ENCODE measurements around the gene GALE.
"Not testable (repeated sequence)": the region's sequence is repeated elsewhere in the genome, so short reads cannot be mapped to it uniquely, and the experiment has no call there.

GALE gene

GRCh38 chr1:23800400-23801337, at the start of gene GALE:
Gene GALE, minus strand, starts transcription at chr1:23800754. Its CDS starts 1,747 bp downstream, at chr1:23799007.
- Histone ChIP-seq H3K4me3 (peak within 1 kb of the TSS; percentile 88), H3K9me3 (no peaks in the 10 kb centered on the region), H3K4me1 (peaks cover 8% of the 10 kb centered on the region; the same call in 1 of the 2 replicates), H3K27me3 (ENCODE audit: low read depth) (no peaks in the 10 kb centered on the region), H3K36me3 (replicated peaks) (peaks cover 11% of the 10 kb centered on the region)
- in situ Hi-C loops (cut with MboI; ENCODE audit: low sequenced_read_pairs) = no loop called here
- DNase-seq (ENCODE audit: low spot score in 2 of 2) = peak; percentile 88 to 98

GRCh38 chr1:23848673-23849616, 48.4 kb upstream of the GALE start:
- Histone ChIP-seq H3K4me1 (no peaks in the 10 kb centered on the region), H3K9me3 (no peaks in the 10 kb centered on the region), H3K4me3 (no peak overlapping the region), H3K36me3 (replicated peaks) (peaks cover 8% of the 10 kb centered on the region; the same call in 1 of the 2 replicates), H3K27me3 (ENCODE audit: low read depth) (no peaks in the 10 kb centered on the region)
- no peak for DNase-seq (ENCODE audit: low spot score in 2 of 2)
- in situ Hi-C loops (cut with MboI; ENCODE audit: low sequenced_read_pairs) = no loop called here

GRCh38 chr1:23847482-23848095, 47.0 kb upstream of the GALE start:
- in situ Hi-C loops (cut with MboI; ENCODE audit: low sequenced_read_pairs); H3K4me1 ChIP-seq; H3K9me3 ChIP-seq; DNase-seq (ENCODE audit: low spot score in 2 of 2); H3K27me3 ChIP-seq (ENCODE audit: low read depth); H3K4me3 ChIP-seq; H3K36me3 ChIP-seq (replicated peaks): not testable (repeated sequence)

- Histone ChIP-seq H3K36me3 (replicated peaks) (peaks cover 8% of the 10 kb centered on the region; the same call in 1 of the 2 replicates), H3K4me1 (no peaks in the 10 kb centered on the region), H3K27me3 (ENCODE audit: low read depth) (no peaks in the 10 kb centered on the region), H3K9me3 (no peaks in the 10 kb centered on the region), H3K4me3 (no peak overlapping the region)
- in situ Hi-C loops (cut with MboI; ENCODE audit: low sequenced_read_pairs) = no loop called here
- DNase-seq (ENCODE audit: low spot score in 2 of 2) = no peak
Observed at GRCh38 chr1:23845163-23845562, 44.6 kb upstream of the GALE start.

GRCh38 chr1:23843644-23844043, 43.1 kb upstream of the GALE start:
- Histone ChIP-seq H3K4me1 (peaks cover 2% of the 10 kb centered on the region; the same call in 1 of the 2 replicates), H3K4me3 (no peak overlapping the region), H3K27me3 (ENCODE audit: low read depth) (no peaks in the 10 kb centered on the region), H3K36me3 (replicated peaks) (peaks cover 8% of the 10 kb centered on the region; the same call in 1 of the 2 replicates), H3K9me3 (no peaks in the 10 kb centered on the region)
- no peak for DNase-seq (ENCODE audit: low spot score in 2 of 2)
- in situ Hi-C loops (cut with MboI; ENCODE audit: low sequenced_read_pairs) = no loop called here

- in situ Hi-C loops (cut with MboI; ENCODE audit: low sequenced_read_pairs) = no loop called here
- peak overlapping the region; percentile 10; the same call in 1 of the 2 replicates for H3K4me3 ChIP-seq
- H3K4me1 ChIP-seq = peaks cover 2% of the 10 kb centered on the region
- H3K9me3 ChIP-seq = no peaks in the 10 kb centered on the region
- DNase-seq (ENCODE audit: low spot score in 2 of 2) = peak; percentile 34 to 81
- peaks cover 9% of the 10 kb centered on the region for H3K27me3 ChIP-seq (ENCODE audit: low read depth)
- no peaks in the 10 kb centered on the region; the same call in 1 of the 2 replicates for H3K36me3 ChIP-seq (replicated peaks)
Observed at GRCh38 chr1:23838401-23838866, 37.9 kb upstream of the GALE start.

DNA sequence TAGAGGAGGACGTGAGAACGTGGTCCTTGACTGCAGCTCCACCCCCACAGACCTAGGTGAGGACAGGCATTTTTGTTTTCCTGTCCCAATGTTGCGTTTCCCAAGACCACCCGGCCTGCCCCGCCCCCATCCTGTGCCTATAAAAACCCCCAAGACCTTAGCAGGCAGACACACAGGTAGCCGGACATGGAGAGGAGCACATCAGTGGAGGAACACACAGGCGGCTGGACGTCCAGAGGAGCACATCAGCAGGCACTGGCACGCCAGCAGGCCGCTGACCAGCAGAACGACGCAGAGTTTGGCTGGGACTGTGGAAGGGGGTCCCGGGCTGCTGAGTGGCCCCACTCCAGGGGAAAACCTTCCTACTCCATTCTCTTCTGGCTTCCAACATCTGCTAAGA, 37.4 kb upstream of the GALE start:
- in situ Hi-C loops (cut with MboI; ENCODE audit: low sequenced_read_pairs) = no loop called here
- Histone ChIP-seq H3K36me3 (replicated peaks) (no peaks in the 10 kb centered on the region; the same call in 1 of the 2 replicates), H3K9me3 (no peaks in the 10 kb centered on the region), H3K4me1 (peaks cover 2% of the 10 kb centered on the region), H3K4me3 (no peak overlapping the region; the same call in 1 of the 2 replicates), H3K27me3 (ENCODE audit: low read depth) (peaks cover 9% of the 10 kb centered on the region)
- no peak for DNase-seq (ENCODE audit: low spot score in 2 of 2)

- H3K4me3 ChIP-seq = no peak overlapping the region
- in situ Hi-C loops (cut with MboI; ENCODE audit: low sequenced_read_pairs) = no loop called here
- H3K9me3 ChIP-seq = no peaks in the 10 kb centered on the region
- H3K4me1 ChIP-seq = peaks cover 2% of the 10 kb centered on the region
- peaks cover 9% of the 10 kb centered on the region for H3K27me3 ChIP-seq (ENCODE audit: low read depth)
- no peaks in the 10 kb centered on the region; the same call in 1 of the 2 replicates for H3K36me3 ChIP-seq (replicated peaks)
- no peak for DNase-seq (ENCODE audit: low spot score in 2 of 2)
Observed at GRCh38 chr1:23836037-23836436, 35.5 kb upstream of the GALE start.

GRCh38 chr1:23834156-23834555, 33.6 kb upstream of the GALE start:
- in situ Hi-C loops (cut with MboI; ENCODE audit: low sequenced_read_pairs); H3K36me3 ChIP-seq (replicated peaks): not testable (repeated sequence)

DNA sequence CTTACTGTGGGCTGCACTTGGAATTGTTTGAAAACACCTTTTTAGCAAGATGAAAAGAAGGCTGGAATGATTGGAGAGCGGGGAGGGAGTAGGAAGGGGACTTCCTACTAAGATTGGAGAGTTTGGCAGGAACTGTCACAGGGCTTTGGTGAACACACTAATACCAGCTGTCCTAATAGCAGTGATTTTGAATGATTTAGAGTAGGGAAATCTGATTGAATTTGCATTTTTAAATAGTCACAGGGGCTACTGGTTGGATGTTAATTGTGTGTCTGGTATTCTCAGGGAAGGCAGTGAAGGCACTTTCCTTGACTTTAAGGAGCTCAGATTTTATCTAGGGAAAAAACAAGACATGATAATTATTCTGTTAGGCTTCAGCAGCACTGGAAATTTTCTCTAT, 27.2 kb upstream of the GALE start:
- H3K4me3 ChIP-seq = no peak overlapping the region
- no peak for DNase-seq (ENCODE audit: low spot score in 2 of 2)
- no peaks in the 10 kb centered on the region for H3K27me3 ChIP-seq (ENCODE audit: low read depth)
- H3K9me3 ChIP-seq = no peaks in the 10 kb centered on the region
- in situ Hi-C loops (cut with MboI; ENCODE audit: low sequenced_read_pairs) = no loop called here
- H3K4me1 ChIP-seq = peaks cover 4% of the 10 kb centered on the region; the same call in 1 of the 2 replicates
- H3K36me3 ChIP-seq (replicated peaks) = no peaks in the 10 kb centered on the region

More at GRCh38 chr1:23834156-23834555, 33.6 kb upstream of the GALE start:
- H3K4me3 ChIP-seq; H3K27me3 ChIP-seq (ENCODE audit: low read depth); H3K9me3 ChIP-seq; DNase-seq (ENCODE audit: low spot score in 2 of 2); H3K4me1 ChIP-seq: not testable (repeated sequence)

DNA sequence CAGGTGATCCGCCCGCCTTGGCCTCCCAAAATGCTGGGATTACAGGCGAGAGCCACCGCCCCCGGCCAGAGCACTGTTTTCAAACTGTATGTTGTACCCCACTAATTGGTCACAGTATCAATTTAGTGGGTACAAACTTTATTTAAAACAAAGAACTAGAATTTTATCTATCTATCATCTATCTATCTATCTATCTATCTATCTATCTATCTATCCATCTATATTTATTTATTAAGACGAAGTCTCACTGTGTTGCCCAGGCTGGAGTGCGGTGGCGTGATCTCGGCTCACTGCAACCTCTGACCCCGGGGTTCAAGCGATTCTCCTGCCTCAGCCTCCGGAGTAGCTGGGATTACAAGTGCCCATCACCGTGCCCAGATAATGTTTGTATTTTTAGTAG, 26.0 kb upstream of the GALE start:
- H3K4me3 ChIP-seq; in situ Hi-C loops (cut with MboI; ENCODE audit: low sequenced_read_pairs); H3K27me3 ChIP-seq (ENCODE audit: low read depth); DNase-seq (ENCODE audit: low spot score in 2 of 2); H3K4me1 ChIP-seq; H3K9me3 ChIP-seq; H3K36me3 ChIP-seq (replicated peaks): not testable (repeated sequence)

DNA sequence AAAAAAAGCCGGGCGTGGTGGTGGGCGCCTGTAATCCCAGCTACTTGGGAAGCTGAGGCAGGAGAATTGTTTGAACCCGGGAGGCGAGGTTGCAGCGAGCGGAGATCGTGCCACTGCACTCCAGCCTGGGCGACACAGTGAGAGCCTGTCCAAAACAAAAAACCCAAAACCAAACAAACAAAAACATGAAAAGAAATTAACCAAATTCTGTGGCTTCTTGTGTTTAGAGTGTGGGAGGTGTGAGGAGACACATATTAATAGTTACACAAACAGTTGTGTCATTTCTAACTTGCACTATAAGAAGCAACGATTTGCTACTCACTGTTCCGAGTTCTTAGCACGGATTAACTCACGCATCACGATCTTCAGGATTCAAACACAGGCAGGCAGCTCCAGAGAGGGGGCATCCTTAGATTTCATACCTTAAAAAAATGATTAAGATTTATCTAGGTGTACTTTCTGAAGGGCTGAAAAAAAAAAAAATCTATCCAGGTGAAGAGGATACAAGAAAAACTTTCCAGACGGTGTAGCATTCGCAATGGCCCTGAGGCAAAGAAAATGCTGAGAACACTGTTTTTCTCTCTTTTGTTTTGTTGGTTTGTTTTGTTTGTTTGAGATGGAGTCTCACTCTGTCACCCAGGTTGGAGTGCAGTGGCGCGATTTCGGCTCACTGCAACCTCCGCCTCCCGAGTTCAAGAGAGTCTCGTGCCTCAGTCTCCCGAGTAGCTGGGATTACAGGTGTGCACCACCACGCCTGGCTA, 25.4 kb upstream of the GALE start:
- peak overlapping the region; percentile 92 for H3K4me3 ChIP-seq
- peaks cover 4% of the 10 kb centered on the region; the same call in 1 of the 2 replicates for H3K4me1 ChIP-seq
- H3K9me3 ChIP-seq = no peaks in the 10 kb centered on the region
- in situ Hi-C loops (cut with MboI; ENCODE audit: low sequenced_read_pairs) = no loop called here
- no peaks in the 10 kb centered on the region for H3K36me3 ChIP-seq (replicated peaks)
- no peak for DNase-seq (ENCODE audit: low spot score in 2 of 2)
- H3K27me3 ChIP-seq (ENCODE audit: low read depth) = no peaks in the 10 kb centered on the region
